GM18909 (cell line): ENCODE measurements around the gene CORIN.
"Not testable (repeated sequence)": the region's sequence is repeated elsewhere in the genome, so short reads cannot be mapped to it uniquely, and the experiment has no call there.

Source experiments
- ATAC-seq: cut with Tn5 transposase; IDR thresholded peaks from one replicate; pipeline ENCODE4 v1.9.1; 2021; ENCODE audit warnings: mild to moderate bottlenecking; ENCODE audit not compliant: unreplicated experiment, poor library complexity

The CORIN gene

DNA sequence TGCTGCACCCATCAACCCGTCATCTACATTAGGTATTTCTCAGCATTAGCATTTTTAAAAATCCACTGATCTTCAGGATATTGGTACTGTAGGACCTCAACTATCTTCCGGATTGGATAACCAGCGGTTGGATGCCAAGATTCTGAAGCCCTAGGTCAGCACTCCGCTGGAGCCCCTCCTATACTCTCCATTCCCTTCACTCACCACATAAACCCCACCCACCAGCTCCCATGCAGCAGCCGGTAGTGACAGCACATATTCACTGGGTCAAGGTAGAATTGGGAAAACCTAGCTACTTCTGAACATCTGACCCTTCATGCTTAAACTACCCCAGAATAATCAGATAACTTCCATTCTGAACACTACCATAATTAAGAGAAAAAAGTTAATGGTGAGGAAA is 134.9 kb downstream of the CORIN start:
- no peak for ATAC-seq

DNA sequence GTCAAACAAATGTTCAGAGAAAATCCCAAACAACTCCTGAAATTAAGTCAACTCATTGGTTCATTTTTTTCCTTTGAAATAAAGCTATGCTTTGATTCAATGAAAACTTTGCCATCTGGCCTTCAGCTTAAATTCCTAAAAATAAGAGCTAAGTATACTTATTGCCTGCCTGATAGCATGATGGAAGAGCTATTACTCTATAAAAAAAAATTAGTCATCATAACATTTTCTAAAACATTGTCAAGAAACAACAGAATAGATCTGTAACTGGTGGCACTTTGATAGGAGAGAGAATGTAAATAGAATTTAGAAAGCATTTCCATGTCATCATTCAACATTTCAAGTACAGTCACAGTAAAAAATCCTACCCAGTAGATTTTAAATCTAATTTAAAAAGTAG is 136.6 kb downstream of the CORIN start:
- ATAC-seq = no peak

DNA sequence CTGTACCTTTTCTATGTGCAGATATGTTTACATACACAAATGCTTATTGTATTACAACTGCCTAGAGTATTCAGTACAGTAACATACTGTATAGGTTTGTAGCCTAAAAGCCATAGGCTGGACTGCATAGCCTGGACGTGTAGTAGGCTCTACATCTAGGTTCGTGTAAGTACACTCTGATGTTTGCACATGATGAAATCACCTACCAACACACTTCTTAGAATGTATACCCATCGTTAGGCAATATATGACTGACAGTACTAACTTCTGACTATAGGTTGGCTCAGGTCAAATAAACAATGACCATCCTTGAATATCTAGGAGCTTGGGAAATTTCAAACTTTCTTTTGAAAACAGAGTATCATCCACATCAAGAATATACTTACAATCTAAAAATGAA is 139.0 kb downstream of the CORIN start:
- ATAC-seq = no peak

DNA sequence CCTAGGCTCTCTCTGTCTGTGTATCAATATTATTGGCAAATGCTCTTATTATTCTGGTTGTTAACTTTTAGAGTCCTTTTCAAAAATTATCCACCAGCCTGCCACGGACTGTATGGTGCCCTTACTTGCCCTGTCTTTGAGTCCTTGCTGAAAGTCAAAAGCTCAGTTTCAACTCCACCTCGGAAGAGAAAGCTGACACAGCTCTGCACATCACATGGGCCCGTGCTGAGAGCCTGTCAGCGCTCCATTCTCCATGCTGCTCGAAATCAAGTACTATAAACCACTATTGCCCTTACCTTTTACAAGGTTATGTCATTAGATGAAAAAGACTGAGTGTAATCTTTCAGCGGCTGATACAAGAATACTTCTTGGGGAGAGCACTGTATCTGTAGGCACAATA is 141.0 kb downstream of the CORIN start:
- ATAC-seq = no peak

DNA sequence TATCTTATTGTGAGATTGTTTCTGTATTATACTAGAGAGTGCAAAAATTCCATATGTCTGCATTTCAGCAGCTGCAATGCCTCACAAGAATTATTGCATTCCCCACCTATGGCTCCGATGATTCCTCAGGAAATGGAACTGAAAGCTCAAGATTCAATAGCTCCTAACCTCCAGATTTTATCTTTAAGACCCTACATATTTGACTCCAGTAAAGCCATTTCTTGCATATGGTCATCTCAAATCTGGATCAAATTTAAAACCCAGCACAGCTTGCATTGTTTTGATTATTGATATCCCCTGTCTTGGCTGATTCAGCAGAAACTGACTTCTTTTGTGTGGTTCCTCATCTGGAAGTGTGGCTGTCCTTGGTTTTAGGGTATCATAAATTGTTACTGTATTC is 142.6 kb downstream of the CORIN start:
- no peak for ATAC-seq

DNA sequence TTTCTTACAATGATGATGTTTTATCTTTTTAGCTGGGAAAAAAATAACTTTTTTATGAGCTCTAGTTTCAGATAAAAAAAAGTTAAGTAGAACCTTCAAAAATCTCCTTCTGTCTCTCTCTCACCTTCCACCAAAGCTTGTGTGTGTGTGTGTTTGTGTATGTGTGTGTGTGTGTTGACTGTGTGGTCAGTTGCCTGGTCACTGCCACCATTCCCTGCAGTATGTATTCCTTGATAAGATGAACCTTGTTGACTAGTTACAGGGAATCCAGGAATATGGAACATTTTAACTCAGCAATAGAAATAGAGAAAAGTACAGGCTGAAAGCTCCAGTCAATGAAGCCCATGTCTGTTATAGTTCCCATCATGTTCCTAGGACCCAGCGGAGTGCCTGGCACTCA is 143.5 kb downstream of the CORIN start:
- no peak for ATAC-seq

DNA sequence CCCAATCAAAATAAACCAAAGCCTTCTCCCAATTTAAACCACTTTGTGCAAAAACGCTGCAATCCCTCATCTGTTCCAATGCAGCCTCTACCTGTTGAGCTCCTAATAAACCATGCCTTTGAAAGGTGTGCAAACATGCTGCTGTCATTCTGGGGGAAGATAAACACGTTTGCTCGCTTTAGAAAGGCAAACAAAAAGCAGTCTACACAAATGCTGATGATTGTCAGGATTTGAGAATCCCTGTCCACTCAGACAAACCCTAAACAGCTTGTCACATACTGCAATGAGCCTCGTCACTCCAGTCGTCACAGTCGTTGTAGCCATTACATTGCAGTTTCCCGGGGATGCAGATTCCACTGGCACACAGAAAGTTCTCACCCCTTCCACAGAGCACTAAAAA is 145.2 kb downstream of the CORIN start:
- ATAC-seq = no peak

DNA sequence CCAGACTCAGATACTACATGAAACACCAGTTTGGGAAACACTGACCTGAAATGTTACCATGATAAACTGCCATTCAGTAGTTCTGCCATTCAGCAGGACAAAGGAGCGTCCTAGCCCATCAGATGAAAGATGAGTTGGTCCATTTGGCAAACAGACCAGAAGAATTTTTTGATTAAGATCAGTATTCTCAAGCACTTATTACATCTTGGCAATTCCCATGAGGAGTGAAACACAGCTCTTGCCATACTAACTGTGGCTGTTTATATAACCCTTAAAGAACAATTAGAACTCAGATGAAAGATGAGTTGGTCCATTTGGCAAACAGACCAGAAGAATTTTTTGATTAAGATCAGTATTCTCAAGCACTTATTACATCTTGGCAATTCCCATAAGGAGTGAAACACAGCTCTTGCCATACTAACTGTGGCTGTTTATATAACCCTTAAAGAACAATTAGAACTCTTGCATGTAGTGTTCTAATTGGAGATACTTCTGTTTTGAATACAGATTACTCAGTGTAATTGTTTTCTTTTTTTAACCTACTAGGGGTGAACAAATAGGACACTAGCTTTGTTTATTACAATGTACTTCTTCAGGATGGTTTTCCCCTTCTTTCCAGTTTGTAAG is 146.0 kb downstream of the CORIN start:
- ATAC-seq = not testable (repeated sequence)

DNA sequence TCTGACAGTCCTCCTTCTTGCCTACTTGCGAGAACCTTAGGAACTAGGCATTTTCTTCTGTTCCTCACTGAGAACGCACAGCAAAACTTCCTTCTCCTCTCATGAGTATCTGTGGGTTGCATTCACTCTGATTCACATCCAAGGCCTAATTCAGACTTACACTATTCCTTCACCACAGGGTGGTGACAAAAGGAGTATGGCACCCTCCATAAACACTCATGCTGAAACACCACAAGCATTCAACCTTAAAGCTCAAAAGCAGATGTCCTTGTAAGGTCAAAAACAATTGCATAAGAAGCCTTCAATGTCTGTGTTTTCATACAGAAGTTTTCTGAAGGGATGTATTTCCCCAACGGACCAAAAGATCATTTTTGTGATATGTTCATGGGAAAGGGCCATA is 147.3 kb downstream of the CORIN start:
- ATAC-seq = no peak

DNA sequence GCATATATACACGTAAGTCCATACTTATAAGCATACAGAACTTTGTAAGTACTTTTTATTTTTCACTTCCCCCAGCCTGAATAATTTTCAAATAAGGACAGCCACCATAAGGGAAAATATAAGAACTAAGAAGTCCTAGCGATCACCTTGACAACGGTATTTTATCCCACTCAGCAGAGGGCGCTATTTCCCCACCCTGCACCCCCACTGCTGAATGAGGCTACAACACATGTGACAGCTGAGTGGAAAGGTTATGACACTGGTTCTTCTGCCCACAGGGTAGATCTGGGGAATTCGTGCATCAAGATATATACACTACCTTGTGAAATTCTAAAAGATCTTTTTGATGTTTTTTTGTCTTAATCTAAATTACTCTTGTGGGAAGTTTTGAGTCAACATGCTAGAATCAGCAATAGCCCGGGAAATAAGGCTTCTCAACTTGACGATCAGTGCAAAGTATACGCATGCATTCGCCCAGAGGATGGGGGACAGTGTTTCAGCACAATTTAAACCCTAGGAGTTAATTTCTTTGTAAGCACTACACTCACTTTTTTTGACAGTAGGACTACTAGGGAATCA is 151.5 kb downstream of the CORIN start:
- peak; percentile 84 for ATAC-seq

DNA sequence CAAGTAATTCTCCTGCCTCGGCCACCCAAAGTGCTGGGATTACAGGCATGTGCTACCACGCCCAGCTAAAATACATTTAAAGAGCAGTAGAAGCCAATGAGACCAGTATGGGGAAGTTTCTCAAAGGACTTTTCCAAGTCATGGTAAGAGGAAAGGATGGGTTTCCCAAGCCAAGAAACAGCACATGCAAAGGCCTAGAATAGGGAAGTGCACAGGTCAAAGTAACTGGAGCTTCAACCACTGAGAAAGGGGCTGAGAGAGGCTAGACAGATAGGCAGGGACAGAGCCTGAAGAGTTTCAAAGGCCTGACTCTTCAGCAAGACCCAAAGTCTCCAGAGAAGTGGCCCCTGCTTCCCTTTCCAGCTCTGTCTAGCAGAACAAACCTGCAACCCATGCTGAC is 162.1 kb downstream of the CORIN start:
- ATAC-seq = no peak

DNA sequence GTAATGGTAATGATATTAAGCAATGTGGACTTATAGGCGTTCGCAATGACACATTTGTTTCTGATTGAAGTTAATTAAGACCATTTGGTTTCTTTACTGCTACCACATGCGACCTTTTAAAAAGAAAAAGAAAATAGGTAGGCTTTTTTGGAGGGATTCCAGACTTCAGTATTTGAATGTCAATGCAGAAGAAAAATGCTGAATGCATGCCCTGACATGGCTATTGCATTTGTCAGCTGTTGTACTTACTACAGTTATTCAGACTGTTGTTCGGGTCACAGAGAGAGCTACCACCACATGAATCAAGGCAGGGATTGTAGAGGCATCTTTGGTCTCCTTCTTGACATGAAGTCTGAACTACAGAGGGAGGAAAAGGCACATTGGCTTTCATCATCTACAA is 163.7 kb downstream of the CORIN start:
- ATAC-seq = no peak

DNA sequence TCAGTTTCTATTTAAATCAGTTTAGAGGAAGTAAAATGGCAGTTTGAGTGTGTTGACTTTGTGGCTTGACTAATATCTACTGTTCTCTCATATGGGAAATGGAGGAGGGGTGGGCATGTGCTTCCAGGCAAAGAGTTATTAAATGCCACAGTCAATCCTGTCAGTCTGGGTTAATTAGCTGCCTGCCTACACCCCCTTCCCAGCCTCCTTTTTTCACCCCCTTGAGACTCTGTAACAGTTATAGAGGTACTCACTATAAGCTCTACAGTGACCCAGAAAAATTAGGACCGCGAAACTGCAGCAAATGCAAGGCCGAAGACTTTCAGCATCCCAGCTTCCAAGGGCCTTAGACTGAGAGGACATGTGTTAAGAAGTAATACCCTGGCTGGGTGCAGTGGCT is 165.2 kb downstream of the CORIN start:
- no peak for ATAC-seq

DNA sequence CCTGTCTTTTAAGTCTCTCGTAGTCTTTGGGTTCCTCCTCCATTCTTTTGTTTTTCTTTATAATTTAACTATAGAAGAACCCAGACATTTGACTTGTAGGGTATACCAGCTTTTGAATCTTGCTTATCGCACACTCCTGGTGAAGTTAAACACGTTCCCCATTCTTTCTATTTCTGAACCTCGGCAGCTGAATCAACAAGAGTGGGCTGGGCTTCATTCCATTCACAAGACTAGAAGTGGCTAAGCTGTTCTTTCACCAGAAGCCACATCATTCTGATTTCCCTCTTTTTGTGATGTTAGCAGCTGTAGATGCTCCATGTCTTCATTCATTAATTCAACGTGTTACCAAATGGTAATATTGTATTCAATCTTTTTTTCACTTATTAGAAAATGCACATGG is 167.9 kb downstream of the CORIN start:
- ATAC-seq = no peak

DNA sequence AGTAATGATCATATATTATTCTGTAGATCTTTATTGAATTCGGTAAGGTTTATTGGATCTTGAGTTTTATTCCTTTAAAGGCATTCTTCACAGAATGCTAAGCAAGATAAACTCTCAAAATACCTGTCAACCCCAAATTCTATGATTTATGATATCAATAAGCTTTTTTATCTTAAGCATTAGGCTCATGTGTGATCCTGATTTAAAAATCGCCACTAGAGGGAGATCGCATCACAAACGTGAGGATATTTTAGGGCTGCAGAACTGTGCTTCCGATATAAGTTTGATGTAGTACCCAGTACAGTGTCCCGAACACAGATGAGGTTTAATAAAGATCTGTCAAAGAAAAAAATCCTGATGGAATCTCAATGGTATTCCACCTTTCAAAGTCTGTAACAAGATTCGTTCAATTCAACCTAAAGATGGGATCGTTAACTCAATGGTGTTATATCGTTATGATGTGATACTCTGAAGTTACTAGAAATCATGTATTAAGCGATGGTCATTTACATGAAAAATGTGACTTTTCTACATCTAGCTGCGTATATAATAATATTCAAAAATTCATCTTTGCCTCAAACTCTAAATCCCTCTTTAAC is 169.0 kb downstream of the CORIN start:
- peak; percentile 87 for ATAC-seq

DNA sequence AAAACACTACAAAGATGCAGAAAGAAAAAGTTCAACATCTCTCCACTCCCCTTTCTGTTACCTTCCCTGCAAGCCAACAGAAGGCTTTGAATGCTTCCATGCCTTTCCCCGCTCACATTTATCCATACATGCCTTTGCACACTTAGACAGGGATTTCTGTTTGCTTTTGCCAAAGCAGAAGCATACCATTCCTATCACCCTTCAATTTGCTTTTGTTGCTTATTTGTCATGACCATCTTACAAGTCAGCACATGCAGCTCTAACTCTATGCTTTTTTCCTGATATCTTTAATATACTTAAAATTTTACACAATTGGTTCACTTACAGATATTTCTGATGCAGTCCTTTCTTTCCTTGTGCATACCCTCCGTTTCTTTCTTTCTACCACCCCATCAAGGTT is 169.6 kb downstream of the CORIN start:
- ATAC-seq = no peak

DNA sequence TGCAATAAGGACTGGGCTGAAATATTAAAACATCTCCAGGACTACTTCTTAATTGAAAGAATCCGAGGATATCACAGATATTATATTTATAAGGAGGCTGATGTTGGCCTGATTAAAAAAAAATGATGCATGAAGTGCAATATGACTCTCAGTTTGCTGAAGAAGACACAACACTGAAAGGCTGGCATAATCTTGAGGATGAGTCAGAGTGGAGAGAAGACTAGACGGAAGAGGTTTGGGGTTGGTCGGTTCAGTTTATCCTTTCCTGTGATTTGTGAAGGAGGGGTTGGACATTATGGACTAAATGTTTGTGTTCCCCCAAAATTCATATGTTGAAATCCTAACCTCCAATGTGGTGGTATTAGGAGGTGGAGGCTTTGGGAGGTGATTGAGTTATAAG is 170.3 kb downstream of the CORIN start:
- ATAC-seq = no peak

DNA sequence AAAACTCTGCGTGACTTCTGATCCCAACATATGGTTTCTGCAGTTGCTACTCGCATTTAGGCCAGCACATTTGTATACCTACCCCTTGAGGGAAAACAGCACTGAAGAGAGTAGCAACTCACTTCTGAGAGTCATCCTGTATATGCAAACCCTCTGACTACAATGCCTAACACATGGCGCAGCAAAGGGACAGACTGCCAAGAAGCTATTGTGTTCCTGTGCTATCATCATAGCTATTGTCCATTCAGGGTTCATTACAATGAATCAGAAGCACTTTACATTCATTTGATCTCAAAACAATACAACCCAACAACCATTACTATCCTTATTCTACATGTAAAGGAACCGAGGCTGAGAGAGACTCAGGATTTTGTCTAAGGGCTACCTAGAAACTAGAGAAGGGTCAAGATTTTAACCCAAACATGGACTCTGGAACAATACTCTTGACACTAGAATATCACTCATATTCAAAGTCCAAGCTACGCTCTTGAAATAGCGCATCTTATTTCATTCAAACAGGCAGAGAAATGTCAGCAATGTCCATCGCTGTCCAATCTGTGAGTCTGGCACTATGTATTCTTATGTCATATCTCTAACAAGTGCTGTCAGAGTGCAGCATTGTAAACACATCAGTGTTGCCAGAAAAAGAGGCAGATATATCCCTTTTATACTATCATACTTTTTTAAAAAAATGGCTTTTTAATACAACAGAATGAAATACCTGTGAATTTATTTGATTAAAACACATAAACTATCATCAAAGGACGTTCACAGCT is 173.6 kb downstream of the CORIN start:
- no peak for ATAC-seq

DNA sequence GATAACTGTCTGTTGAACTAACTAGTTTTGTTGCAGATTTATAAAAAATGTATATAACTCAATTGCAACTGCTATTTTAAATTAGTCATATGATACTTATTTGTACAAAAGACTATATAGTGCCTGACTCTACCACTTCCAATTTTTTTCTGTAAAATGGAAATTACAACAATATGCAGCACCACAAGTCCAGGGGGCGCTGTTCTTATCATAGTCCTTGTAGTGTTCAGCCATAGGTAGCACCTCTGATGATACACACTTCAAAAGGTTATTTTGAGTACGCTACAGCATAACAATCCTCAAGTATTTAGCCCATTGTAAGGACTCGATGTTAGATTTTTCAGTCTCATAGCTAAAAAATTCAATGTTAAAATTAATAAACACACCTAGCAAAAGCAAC is 174.9 kb downstream of the CORIN start:
- ATAC-seq = no peak

DNA sequence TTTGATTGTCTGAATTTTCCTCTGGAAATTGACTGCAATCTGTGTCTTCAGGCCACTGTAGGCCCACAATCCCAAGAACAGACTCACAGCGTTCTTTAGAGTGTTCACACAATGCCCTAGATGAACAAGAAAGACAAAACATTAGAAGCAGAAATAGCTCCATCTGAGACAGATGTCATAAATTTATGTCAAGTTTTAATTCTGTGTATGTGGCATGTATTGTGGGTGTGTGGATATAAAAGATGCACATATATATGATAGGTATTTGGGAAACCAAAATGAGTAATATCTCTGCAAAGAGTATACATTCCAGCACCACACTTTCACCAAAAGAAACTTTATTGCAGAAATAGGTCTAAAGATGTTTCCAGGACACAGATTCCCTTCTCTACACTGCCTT is 176.1 kb downstream of the CORIN start:
- ATAC-seq = no peak

DNA sequence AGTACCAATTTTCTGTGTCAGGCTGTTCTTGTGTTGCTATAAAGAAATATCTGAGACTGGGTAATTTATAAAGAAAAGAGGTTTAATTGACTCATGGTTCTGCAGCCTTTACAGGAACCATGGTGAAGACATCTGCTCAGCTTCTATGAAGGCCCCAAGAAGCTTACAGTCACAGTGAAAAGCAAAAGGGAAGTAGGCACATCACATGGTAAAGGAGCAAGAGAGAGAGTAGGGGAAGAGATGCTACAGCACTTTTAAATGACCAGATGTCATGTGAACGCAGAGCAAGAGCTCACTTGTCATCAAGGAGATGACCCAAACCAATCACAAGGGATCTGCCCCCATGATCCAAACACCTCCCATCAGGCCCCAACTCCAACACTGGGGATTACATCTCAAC is 178.5 kb downstream of the CORIN start:
- ATAC-seq = no peak
